Keratinocyte (primary cell): ENCODE data around the gene UFSP1. TPM values are rescaled to one million over a fixed set of nuclear protein-coding genes. Genes with fewer than 3 reads are reported as not detected.

Experiments used
- DNase-seq: peaks from one replicate; pipeline ENCODE4 v3.0.0-alpha.2; 2011; ENCODE audit warnings: low read depth, missing footprints, low spot score
- FAIRE-seq: peaks from 2 replicates; lab custom pipeline; 2011; peaks lifted over from hg19 to GRCh38; lab: Jason Lieb, UNC
- H2AFZ ChIP-seq: 2 replicates; pipeline ENCODE4 v1.6.0; 2012; ENCODE audit warnings: low read length, control low read depth, inconsistent platforms; ENCODE audit not compliant: control insufficient read depth
- H3K27ac ChIP-seq: 2 replicates; pipeline ENCODE4 v1.5.1; 2011; ENCODE audit warnings: low read length; ENCODE audit not compliant: control insufficient read depth, insufficient read depth
- H3K27me3 ChIP-seq: 3 replicates; pipeline ENCODE4 v1.6.0; 2011; ENCODE audit warnings: low read length; ENCODE audit not compliant: control insufficient read depth, insufficient read depth; ENCODE audit errors: extremely low read depth
- H3K36me3 ChIP-seq, 2 experiments: 2 replicates in 1 of 2; 3 replicates in 1 of 2; pipeline ENCODE4 v1.5.1; 2011; ENCODE audit warnings: low read length in 2 of 2, mild to moderate bottlenecking in 1 of 2; ENCODE audit not compliant: control insufficient read depth in 2 of 2, insufficient read depth in 2 of 2; ENCODE audit errors: extremely low read depth in 1 of 2
- H3K4me1 ChIP-seq: 3 replicates; pipeline ENCODE4 v1.5.1; 2011; ENCODE audit warnings: low read length; ENCODE audit not compliant: control insufficient read depth, insufficient read depth; ENCODE audit errors: extremely low read depth
- H3K4me2 ChIP-seq: 3 replicates; pipeline ENCODE4 v1.6.0; 2011; ENCODE audit warnings: low read depth, low read length; ENCODE audit not compliant: control insufficient read depth, insufficient read depth; ENCODE audit errors: extremely low read depth
- H3K4me3 ChIP-seq, 3 experiments: fragments of 200-600 bp in 1 of 3; sonication (generic) in 1 of 3; 2 replicates in 2 of 3; 3 replicates in 1 of 3; pipeline ENCODE4 v1.5.1; 2011 to 2016; ENCODE audit warnings: low read length in 3 of 3, mild to moderate bottlenecking in 3 of 3, control low read depth in 2 of 3, inconsistent platforms in 1 of 3, low read depth in 1 of 3, mixed read lengths in 1 of 3, mixed run types in 1 of 3, moderate library complexity in 1 of 3; ENCODE audit not compliant: control insufficient read depth in 2 of 3, insufficient read depth in 2 of 3; ENCODE audit errors: extremely low read depth in 1 of 3
- H3K79me2 ChIP-seq: 2 replicates; pipeline ENCODE4 v1.6.0; 2012; ENCODE audit warnings: low read length; ENCODE audit not compliant: control insufficient read depth, insufficient read depth
- H3K9ac ChIP-seq: 3 replicates; pipeline ENCODE4 v1.6.0; 2011; ENCODE audit warnings: low read length; ENCODE audit not compliant: control insufficient read depth, insufficient read depth; ENCODE audit errors: extremely low read depth
- H3K9me1 ChIP-seq: 3 replicates; pipeline ENCODE4 v1.6.0; 2011; ENCODE audit warnings: low read length; ENCODE audit not compliant: control insufficient read depth, insufficient read depth; ENCODE audit errors: extremely low read depth
- H3K9me3 ChIP-seq: 2 replicates; pipeline ENCODE4 v1.5.1; 2012; ENCODE audit warnings: low read depth, low read length; ENCODE audit not compliant: control insufficient read depth
- H4K20me1 ChIP-seq: 3 replicates; pipeline ENCODE4 v1.6.0; 2011; ENCODE audit warnings: low read length; ENCODE audit not compliant: control insufficient read depth, insufficient read depth; ENCODE audit errors: extremely low read depth
- EZH2 ChIP-seq: IDR thresholded peaks from one replicate; pipeline ENCODE4 v1.6.1; 2012; ENCODE audit warnings: inconsistent platforms, mild to moderate bottlenecking, low read length, moderate library complexity
- dilution Hi-C: fragments of 300-500 bp; cut with MboI; formaldehyde crosslinking; loops from one replicate; pipeline ENCODE4 v1.7.0; 2020; ENCODE audit warnings: low sequenced_read_pairs; ENCODE audit not compliant: extremely low pct_ligation_motif_present
- polyA plus RNA-seq, 5 experiments: library from polyadenylated mRNA; depleted of rRNA in 3 of 5; stranded (reverse) in 3 of 5; stranded (forward) in 1 of 5; unstranded in 1 of 5; fragments of >200 nt; gene quantifications; 1 replicate in 1 of 5; 2 replicates in 3 of 5; 3 replicates in 1 of 5; pipeline versions ENCODE4 v1.2.1 to v1.2.3, GENCODE V29; 2011 to 2012; ENCODE audit warnings: missing spikeins in 2 of 5, low read depth in 1 of 5, low replicate concordance in 1 of 5
- TF ChIP-seq, protein P1 (sequence below), 3 experiments: IDR thresholded peaks in 1 of 3; conservative IDR thresholded peaks in 1 of 3; optimal IDR thresholded peaks in 1 of 3; 2 replicates in 2 of 3; 3 replicates in 1 of 3; pipeline versions ENCODE3 to v1.5.1; 2011; ENCODE audit warnings: low read length in 3 of 3, mild to moderate bottlenecking in 3 of 3, moderate library complexity in 2 of 3, control low read depth in 1 of 3, inconsistent platforms in 1 of 3; ENCODE audit not compliant: insufficient read depth in 2 of 3; ENCODE audit errors: extremely low read depth in 1 of 3

UFSP1 gene
- polyA plus RNA-seq, 1 donor (not counting 4 experiments of a cell fraction or from before 2014, with no cell fraction given) = 1.0 TPM

DNA sequence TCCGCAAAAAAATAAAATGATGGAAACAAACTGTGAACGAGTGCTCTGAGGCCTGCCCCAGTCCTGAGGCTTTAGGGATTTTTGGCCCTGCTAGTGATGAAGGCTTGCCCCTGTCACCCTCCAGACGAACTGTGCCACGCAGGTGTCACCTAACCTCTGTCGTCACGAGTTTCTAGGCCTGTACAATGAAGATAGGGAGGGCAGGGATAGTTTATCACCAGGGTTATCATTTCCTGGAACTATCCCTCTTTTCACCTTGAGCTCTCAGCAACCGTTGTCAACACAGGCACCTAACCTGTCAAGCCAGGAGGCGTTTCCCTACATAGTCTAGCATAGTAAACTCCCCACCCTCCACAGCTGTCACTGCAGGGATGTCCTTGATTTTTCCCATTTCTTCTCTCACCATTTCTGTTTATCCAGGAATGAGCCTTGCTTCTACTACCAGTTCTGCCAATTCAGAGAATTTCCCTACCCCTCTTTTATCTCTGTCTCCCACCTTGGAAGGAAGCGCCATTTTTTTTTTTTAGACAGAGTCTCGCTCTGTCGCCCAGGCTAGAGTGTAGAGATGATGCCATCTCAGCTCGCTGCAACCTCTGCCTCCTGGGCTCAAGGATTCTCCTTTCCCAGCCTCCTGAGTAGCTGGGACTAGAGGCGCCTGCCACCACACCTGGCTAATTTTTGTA, 8.4 kb upstream of the UFSP1 start:
- Histone ChIP-seq H3K4me2 (no peak overlapping the region), H3K4me1 (peaks cover 5% of the 10 kb centered on the region), H3K4me3 (no peak overlapping the region), H3K9ac (no peak overlapping the region), H4K20me1 (no peaks in the 10 kb centered on the region), H3K9me3 (no peaks in the 10 kb centered on the region), H2AFZ (no peak overlapping the region), H3K79me2 (no peaks in the 10 kb centered on the region), H3K9me1 (no peaks in the 10 kb centered on the region), H3K27ac (no peak overlapping the region), H3K36me3 (no peaks in the 10 kb centered on the region), H3K27me3 (peaks cover 46% of the 10 kb centered on the region)
- dilution Hi-C loops = no loop called here
- DNase-seq (no peak), FAIRE-seq (no peak)
- TF ChIP-seq, protein P1, sequence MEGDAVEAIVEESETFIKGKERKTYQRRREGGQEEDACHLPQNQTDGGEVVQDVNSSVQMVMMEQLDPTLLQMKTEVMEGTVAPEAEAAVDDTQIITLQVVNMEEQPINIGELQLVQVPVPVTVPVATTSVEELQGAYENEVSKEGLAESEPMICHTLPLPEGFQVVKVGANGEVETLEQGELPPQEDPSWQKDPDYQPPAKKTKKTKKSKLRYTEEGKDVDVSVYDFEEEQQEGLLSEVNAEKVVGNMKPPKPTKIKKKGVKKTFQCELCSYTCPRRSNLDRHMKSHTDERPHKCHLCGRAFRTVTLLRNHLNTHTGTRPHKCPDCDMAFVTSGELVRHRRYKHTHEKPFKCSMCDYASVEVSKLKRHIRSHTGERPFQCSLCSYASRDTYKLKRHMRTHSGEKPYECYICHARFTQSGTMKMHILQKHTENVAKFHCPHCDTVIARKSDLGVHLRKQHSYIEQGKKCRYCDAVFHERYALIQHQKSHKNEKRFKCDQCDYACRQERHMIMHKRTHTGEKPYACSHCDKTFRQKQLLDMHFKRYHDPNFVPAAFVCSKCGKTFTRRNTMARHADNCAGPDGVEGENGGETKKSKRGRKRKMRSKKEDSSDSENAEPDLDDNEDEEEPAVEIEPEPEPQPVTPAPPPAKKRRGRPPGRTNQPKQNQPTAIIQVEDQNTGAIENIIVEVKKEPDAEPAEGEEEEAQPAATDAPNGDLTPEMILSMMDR (optimal IDR thresholded peaks at IDR 0.05 in 1 of 3, IDR thresholded peaks at IDR 0.05 in 1 of 3, conservative IDR thresholded peaks at IDR 0.05 in 1 of 3; ENCODE audit: extremely low read depth in 1 of 3, insufficient read depth in 2 of 3, low read length in 3 of 3) = no peak
- TF ChIP-seq EZH2 = no peak

DNA sequence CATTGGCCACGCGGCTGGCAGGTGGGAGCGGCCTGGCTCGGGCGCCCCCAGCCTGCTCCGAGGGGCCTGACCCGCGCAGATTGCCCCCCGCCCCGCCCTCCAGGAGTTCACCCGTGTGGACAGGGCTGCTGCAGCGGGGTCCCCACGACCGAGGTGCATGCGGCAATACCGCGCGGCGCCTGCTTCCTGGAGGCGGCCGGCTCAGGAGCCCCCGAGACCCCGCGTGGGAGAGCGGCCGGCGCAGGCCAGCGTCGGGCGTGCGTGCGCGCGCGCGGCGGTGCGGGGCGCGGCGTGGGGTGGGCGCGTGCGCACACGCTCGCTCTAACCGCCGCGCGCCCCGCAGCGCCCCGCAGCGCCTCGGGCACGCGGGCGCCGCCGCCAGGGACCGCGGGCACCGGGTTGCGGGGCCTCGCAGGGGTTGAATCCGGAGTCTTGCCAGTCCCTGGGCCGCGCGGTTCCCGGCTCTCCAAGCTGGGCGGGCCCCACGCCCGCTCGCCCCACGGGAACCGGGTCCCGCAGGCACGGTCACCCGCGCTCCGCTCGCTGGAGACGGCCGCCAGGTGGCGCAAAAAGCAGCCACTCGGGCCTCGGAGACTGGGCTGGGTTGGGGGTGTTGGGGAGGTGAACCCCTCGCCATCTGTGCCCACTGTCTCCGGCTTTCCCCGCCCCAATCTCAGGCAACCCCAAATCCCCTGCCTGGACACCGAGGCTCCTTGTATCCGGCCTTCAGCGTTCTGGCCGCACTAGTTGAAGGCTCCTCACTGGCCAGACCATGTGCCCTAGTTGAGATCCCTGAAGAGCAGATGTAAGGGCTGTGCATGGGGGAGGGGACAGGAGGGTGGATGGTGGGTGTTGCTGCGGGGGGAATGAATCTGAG, 7.5 kb upstream of the UFSP1 start:
- Histone ChIP-seq H3K27me3 (peaks cover 46% of the 10 kb centered on the region), H3K27ac (no peak overlapping the region), H3K9ac (no peak overlapping the region), H3K4me1 (peaks cover 7% of the 10 kb centered on the region), H3K9me3 (no peaks in the 10 kb centered on the region), H3K4me3 (peak overlapping the region in 1 of 3 experiments; percentile 17), H3K36me3 (no peaks in the 10 kb centered on the region), H2AFZ (no peak overlapping the region), H3K4me2 (peak overlapping the region; percentile 37), H3K79me2 (no peaks in the 10 kb centered on the region), H3K9me1 (no peaks in the 10 kb centered on the region), H4K20me1 (no peaks in the 10 kb centered on the region)
- dilution Hi-C loops = no loop called here
- no peak for FAIRE-seq
- DNase-seq = no peak
- TF ChIP-seq EZH2 = no peak
- TF ChIP-seq, protein P1 (optimal IDR thresholded peaks at IDR 0.05 in 1 of 3, IDR thresholded peaks at IDR 0.05 in 1 of 3, conservative IDR thresholded peaks at IDR 0.05 in 1 of 3; ENCODE audit: extremely low read depth in 1 of 3, insufficient read depth in 2 of 3, low read length in 3 of 3) = peak in 2 of 3 experiments; percentile 45 to 85
